Aortic smooth muscle cell (primary cell): ENCODE results near the gene BTF3. TPM values are rescaled to one million over a fixed set of nuclear protein-coding genes. Genes with fewer than 3 reads are reported as not detected.

Source experiments
- total RNA-seq: library from RNA; depleted of rRNA; stranded (reverse); fragments of >200 nt; gene quantifications from 2 replicates; pipeline ENCODE4 v1.2.3, GENCODE V29; 2014

The BTF3 gene
- total RNA-seq = 178 and 213 TPM in 2 replicates

DNA sequence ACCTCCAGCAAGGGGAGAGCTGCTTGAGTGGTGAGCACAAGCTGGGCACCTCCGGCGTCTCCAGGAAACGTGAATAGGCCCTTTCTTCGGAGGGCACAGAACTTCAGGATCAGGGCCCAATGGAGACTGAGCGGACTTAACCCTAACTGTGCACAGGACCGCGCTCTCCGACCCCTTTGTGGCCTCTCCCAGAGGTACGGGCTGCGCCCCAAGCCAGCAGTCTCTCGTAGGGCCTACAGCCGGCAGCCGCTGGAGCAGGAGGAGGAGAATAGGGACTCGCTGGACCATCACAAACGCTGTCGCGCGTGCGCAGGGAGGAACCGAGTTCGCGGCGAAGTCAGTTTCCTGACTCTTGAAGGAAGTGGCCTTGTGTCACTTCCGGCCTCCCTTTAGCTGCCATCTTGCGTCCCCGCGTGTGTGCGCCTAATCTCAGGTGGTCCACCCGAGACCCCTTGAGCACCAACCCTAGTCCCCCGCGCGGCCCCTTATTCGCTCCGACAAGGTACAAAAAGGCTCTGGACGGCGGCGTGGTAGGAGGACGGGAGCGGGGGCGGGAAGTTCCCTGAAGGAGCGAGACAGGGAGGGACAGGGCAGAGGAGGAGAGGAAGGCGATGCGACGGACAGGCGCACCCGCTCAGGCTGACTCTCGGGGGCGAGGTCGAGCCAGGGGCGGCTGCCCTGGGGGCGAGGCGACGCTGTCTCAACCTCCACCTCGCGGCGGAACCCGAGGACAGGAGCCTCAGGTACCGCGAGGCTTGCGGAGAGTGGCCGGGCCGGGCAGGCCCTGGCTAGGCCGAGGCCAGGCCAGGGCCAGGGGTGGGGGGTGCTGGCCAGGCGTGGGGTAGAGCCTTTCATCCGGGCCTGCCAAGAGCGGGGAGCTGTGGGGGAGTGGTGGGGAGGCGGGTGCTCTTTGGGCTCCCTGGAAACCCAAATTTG is at the start of gene BTF3:
TSS of gene BTF3 (plus strand) at position 386 of the 936 bp plus-strand sequence. CDS start at position 612, 226 bp downstream.

DNA sequence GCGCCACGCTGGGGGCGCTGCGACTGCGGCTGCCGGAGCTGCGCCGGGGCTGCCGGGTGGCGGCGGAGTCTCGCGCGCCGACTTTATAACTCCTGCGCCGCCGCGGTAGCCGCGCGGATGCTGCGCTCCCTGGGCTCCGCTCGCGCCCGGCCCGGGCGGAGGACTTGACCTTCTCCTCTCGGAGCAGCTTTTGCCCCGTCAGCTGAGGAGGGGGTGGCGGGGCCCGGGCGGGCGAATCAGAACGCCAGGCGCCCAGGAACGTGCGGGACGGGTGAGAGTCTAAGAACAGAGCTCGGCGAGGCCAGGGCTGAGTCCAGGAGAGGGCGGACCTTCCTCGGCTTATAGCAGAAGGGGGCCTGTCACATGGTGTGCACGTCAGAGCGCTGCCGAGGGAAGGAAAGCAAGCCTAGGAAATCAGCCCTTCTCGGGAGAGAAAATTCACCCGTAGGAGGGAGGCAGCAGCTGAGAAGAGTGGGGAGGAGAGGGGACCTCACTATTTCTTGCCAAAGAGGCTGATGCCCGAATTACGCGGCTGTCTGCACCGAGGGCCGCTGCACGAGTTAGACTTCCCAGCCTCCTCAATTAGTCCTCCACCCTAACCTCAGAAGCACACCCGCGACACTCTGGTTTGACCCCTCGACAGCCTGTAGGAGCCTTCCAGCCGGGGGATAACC is 49.6 kb upstream of the BTF3 start, which contains the start of gene FOXD1:
TSS of gene FOXD1 (minus strand) at position 315 of the 674 bp plus-strand sequence. CDS start 415 bp downstream, outside the sequence.

Other genes with a start within 250 kb of the BTF3 start
- 0.44 and 0.92 TPM in 2 replicates for gene FOXD1, start 49.7 kb upstream of the BTF3 start, total RNA-seq
- 12.6 and 15.0 TPM in 2 replicates for gene ANKRA2, start 67.2 kb downstream of the BTF3 start, total RNA-seq
- gene UTP15, start 67.3 kb downstream of the BTF3 start, total RNA-seq = 14.9 and 15.2 TPM in 2 replicates
- gene ARHGEF28, start 127.8 kb downstream of the BTF3 start, total RNA-seq = 8.5 and 18.7 TPM in 2 replicates